Fibroblast of pulmonary artery (primary cell): Measurements from ENCODE around the gene ZNF185.

Source experiments
- DNase-seq: peaks from one replicate; pipeline ENCODE4 v3.0.0-alpha.2; 2010; ENCODE audit warnings: low read depth
- H3K4me3 ChIP-seq: replicated peaks from 2 replicates; pipeline ENCODE4 v1.5.1; 2011; ENCODE audit warnings: low read depth, mild to moderate bottlenecking, control low read depth, low read length, moderate library complexity
- TF ChIP-seq, protein P1 (sequence below): IDR thresholded peaks from 2 replicates; pipeline ENCODE4 v1.5.1; 2011; ENCODE audit warnings: mild to moderate bottlenecking, control low read depth, low read length, inconsistent platforms; ENCODE audit errors: missing control alignments

The ZNF185 gene

GRCh38 chrX:152897222-152898131 lies at the start of gene ZNF185:
TSS of gene ZNF185 (plus strand) at chrX:152898067. CDS start at chrX:152914490, 16,423 bp downstream.
- peak within 1 kb of the TSS; percentile 35 for H3K4me3 ChIP-seq
- TF ChIP-seq, protein P1, sequence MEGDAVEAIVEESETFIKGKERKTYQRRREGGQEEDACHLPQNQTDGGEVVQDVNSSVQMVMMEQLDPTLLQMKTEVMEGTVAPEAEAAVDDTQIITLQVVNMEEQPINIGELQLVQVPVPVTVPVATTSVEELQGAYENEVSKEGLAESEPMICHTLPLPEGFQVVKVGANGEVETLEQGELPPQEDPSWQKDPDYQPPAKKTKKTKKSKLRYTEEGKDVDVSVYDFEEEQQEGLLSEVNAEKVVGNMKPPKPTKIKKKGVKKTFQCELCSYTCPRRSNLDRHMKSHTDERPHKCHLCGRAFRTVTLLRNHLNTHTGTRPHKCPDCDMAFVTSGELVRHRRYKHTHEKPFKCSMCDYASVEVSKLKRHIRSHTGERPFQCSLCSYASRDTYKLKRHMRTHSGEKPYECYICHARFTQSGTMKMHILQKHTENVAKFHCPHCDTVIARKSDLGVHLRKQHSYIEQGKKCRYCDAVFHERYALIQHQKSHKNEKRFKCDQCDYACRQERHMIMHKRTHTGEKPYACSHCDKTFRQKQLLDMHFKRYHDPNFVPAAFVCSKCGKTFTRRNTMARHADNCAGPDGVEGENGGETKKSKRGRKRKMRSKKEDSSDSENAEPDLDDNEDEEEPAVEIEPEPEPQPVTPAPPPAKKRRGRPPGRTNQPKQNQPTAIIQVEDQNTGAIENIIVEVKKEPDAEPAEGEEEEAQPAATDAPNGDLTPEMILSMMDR, result no peak
- DNase-seq, result peak; percentile 22

- no peak overlapping the region for H3K4me3 ChIP-seq
- TF ChIP-seq, protein P1, result no peak
- DNase-seq, result no peak
Observed at GRCh38 chrX:152850465-152850864, 47.4 kb upstream of the ZNF185 start.

DNA sequence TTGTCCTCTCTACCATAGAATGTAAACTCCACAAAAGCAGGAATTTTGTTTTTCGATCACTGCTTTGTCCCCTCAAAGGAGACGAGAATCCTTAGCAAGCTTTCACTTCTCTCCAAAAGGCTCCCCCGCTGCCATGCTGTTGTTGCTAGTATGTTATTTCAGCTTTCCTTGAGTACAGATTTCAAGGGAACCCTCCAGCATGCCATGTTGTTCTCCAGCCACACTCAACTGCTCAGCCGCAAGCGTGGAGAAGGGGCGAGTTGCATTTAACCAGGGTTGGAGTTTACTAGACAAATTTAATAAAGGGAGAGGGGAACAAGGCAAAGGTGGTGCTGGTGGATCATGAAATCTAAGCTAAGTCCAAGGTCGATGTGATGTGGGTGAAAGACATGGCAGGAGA lies 43.9 kb upstream of the ZNF185 start:
- TF ChIP-seq, protein P1, result no peak
- H3K4me3 ChIP-seq, result no peak overlapping the region
- DNase-seq, result no peak

GRCh38 chrX:152861116-152861515 lies 36.8 kb upstream of the ZNF185 start:
- no peak overlapping the region for H3K4me3 ChIP-seq
- DNase-seq, result peak; percentile 10
- TF ChIP-seq, protein P1, result no peak

GRCh38 chrX:152861826-152862225 lies 36.0 kb upstream of the ZNF185 start:
- DNase-seq, result no peak
- TF ChIP-seq, protein P1, result no peak
- no peak overlapping the region for H3K4me3 ChIP-seq

DNA sequence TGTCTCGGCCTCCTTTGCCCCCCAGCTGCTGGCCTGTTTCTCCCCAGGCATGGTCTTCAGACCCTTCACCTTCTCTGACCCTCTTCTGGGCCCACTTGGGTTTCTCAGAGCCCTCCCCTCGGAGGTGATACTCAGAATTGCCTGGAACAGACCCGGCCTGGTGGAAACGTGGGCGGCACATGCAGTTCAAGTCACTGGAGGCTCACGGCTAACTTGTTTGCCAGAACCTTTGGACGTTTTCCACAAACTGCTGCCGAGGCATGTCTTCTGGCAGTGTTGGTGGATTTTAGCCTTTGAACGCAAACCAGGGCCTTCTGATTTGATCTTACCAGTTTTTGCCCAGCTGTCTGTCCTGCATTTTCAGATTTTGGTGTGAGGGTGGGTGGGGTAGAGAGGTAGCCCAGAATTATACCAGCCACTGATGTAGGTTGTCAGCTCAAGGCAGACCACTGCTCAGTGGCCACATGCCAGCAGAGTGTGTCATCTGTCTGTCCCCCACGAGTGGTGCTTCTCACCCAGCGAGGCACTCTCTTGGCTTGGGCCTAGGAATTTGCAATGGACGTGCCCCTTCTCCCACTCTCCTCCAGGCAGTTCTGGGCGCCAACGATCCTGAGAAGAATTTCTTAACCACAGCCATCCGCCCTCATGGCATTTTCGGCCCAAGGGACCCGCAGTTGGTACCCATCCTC lies 32.5 kb upstream of the ZNF185 start:
- no peak for DNase-seq
- no peak overlapping the region for H3K4me3 ChIP-seq
- TF ChIP-seq, protein P1, result no peak
